LHCN-M2 (cell line): Measurements from ENCODE around the gene LILRB2. TPM values are rescaled to one million over a fixed set of nuclear protein-coding genes. Genes with fewer than 3 reads are reported as not detected.
A peak's percentile ranks its signal among the peaks of the same experiment; 100 is the strongest.
"Not testable (repeated sequence)": the region's sequence is repeated elsewhere in the genome, so short reads cannot be mapped to it uniquely, and the experiment has no call there.

Experiments
- DNase-seq: peaks from one replicate; pipeline ENCODE4 v3.0.0-alpha.2; 2012; ENCODE audit warnings: low read depth
- total RNA-seq: library from RNA; depleted of rRNA; stranded (reverse); fragments of >200 nt; gene quantifications from 2 replicates; pipeline ENCODE4 v1.2.3, GENCODE V29; 2014

LILRB2 gene
- total RNA-seq, 1 experiment from 2014 or later: not detected

DNA sequence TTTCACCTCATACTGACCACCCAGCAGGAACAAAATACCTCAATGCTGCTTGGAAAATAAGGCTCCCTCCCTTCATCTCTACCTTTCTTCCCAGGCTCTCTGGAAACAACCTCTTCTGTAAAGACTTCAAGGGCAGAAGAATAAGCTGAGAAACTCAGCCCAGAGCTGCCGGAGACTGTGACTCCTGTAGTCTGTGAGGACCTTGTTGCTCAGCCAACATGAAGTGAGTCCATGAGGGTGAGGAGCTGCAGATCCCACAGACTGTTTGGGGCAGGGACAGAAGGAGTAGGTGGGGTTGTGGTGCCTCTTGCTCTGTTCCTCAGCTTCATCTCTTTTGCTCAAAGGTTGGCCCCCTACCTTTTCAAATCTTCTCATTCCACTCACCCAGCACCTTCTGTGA lies 24.2 kb upstream of the LILRB2 start:
- DNase-seq: no peak

DNA sequence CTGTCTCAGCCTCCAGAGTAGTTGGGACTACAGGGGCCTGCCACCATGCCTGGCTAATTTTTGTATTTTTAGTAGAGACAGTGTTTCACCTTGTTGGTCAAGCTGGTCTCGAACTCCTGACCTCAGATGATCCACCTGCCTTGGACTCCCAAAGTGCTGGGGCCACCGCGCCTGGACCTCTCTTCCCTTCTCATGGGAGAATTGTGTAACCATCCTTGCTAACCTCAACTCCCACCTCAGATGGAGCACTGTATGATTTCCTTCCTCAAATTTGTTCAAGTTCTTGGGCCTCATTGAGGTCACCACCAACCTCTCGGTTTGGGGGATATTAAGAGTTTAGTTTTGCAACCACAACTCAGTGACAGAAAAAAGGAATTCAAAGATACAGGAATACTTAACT lies 21.3 kb upstream of the LILRB2 start:
- DNase-seq: no peak

DNA sequence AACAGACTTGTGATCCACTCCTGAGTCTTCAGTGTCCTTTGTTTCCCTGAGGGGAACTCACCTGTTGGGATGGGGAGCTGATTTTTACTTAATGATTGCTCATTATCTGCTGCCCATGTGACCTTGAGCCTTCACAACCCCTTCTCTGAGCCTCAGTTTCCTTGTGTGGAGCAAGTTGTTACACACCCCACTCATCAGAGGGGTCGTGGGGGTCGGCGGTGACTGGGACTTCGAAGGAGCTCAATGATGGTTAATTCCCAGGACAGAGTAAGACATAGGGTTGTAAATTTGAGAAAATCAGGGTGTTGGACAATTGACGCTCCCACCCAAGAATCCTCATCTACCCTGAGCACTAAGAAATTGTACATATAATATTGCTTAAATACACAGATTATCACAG lies 18.6 kb upstream of the LILRB2 start:
- no peak for DNase-seq

DNA sequence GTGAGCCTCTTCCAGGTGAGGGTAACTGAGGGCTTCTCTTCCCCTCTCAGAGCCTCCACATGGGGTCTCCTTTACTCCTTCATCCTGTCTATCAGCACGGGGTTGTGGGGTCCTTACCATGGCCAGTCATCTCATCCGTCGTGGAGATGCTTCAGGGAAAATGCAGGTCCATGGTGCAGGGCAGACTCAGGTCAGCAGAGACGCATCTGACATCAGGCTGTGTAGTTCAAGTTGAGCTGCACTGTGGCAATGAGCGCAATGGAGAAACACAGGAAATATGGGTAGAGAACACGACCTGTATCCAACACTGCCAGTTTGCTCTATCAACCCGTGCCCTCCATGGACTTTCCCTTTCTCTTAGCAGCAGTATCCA lies 18.2 kb upstream of the LILRB2 start:
- no peak for DNase-seq

DNA sequence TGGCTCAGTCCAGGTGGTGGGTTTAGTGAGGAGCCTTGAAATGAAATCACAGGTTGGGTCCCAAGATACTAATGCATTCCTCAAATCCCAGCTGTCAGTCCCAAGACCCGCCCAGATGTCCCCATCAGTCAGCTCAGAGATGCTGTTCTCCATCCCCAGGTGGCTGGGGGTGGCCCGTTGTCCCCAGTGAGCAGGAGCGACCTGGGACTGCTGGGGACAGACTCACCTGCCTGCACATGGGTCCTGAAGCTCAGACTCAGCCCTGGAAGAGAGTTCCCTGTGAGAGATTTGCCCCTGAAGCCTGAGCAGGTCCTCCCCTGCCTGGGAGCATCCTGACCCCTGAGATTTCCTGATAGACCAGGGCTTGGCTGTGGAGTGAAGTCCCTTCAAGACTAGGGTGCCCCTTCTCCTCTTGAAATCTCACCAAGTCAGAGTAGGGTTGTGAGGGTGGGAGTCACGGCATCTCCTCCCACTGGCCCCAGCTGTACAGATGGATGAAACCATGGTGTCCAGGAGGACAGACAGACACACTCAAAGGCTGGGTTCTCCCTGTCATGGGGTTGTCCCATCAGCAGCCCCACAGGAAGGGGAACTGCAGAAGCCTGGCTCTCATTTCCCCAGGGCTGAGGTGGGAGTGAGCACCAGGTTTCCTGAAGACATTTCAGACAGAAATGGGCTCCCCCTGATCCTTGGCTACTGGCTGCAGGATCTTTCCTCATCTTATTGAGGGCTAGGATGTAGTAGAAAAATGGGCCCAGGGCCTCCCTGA lies 17.6 kb upstream of the LILRB2 start:
- DNase-seq: no peak

DNA sequence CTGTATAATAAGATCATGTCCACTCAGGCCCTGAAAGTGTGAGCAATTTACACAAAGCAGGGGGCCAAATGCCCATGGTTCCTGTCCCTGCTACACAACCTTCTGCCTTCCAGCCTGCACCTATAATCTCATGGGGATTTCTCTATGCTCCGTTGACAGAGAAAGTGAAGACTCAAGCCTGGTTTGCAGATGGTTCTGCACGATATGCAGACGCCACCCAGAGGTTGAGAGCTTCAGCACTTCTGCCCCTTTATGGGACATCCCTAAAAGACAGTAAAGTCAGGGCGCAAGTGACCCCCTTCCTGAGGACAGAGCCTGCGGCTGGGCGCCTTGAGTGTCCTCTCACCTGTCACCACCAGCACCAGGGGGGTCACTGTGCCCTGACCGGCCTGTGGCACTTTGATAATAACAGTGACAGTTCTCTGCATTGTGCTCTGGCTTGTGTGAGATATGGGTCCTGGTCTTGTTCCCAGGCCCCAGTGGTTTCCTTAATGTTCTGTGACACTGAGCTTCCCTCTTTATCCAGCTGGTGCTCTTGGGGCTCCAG lies 16.9 kb upstream of the LILRB2 start:
- no peak for DNase-seq

DNA sequence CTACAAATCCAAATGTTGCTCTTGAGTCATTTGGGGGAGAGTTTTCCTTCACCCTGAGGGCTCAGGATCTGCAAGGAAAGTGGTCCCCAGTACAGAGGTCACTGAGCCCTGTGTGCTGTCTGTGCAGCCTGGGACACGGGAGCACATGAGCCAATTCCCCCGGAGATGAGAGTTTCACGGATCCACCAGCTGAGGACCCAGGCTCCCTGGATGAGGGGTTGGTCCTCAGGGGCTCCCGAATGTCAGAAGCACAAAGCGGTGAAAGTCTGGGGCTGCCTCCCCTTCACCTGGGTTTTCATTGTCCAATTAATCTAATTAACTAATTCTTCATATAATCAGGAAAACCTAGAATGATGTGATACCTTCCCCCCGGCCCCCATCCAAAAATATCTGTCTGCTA lies 13.6 kb upstream of the LILRB2 start:
- DNase-seq: no peak

DNA sequence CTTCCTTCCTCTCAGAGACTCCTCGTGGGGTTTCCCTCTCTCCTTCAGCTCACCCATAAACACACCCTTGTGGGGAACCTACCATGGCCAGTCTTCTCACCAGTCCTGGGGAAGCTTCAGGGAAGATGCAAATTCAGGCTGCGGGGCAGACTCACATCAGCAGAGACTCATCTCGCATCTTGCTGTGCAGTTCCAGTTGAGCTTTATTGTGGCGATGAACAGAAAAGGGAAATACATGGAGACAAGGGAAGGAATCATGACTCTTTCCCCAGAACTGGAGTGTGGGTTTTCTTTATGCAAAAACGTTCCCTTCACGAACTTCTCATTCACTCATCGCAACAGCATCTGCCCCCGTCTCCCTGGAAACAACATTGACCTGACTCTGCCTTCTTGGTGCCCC lies 8.2 kb upstream of the LILRB2 start:
- DNase-seq: not testable (repeated sequence)

DNA sequence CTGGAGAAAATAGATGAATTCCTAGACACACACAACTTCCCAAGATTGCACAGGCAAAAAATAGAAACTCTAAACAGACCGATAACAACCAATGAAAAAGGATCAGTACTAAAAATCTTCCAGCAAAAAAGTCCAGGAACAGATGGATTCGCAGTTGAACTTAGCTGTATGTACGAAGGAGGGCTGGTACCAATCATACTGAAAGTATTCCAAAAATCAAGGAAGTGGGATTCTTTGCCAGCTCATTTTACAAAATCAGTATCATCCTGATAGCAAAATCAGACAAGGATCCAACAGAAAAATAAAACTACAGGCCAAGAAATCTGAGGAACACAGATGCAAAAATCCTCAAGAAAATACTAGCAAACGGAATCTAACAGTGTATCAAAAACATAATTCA lies 6.5 kb upstream of the LILRB2 start:
- peak; percentile 63 for DNase-seq

DNA sequence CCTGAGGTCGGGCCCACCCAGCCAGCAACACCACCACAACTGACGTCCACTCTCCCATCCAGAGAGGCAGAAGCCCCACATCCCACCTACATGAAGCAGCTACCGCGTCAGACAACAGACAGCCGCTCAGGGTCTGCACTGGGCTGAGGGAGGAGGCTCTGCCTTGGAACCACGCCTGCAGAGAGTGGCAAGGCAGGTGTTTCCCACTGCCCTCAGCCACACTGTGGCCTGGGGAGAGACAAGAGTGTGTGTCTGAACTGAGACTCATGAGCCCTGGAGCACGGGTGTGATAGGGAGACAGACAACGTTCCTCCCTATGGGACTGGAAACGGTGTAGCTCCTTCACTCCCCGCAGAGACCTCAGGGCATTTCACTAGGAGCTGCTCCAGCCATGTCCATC lies 5.4 kb upstream of the LILRB2 start:
- DNase-seq: not testable (repeated sequence)

DNA sequence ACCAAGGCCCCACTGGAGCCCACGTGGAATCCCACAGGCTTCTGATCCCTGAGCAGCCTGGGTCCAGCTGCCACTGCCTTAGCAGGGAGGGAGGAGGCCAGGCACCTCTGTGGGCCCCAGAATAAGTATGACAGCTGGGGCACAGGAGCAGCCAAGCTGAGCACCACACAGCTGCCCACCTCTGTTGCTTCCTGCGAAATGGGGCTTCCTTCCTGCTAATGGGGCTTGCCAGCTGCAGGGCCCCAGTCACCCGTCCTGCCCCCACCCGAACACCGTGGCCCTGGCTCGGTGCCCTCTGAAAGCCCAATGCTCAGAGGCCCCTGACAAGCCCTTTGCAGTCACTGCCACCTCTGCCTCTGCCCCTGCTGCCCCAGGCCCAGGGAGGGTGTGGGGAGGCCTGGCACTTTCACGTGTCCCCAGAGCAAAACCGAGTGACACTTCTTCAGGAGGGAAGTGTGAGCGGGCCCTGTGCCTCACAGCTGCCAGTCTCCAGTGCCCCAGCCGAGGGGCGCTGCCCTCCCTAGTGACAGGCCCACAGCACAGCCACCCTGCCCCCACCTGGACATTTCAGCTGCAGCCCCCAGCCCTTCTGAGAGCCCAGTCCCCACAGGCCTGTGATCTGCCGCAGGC lies 4.6 kb upstream of the LILRB2 start:
- DNase-seq: not testable (repeated sequence)

DNA sequence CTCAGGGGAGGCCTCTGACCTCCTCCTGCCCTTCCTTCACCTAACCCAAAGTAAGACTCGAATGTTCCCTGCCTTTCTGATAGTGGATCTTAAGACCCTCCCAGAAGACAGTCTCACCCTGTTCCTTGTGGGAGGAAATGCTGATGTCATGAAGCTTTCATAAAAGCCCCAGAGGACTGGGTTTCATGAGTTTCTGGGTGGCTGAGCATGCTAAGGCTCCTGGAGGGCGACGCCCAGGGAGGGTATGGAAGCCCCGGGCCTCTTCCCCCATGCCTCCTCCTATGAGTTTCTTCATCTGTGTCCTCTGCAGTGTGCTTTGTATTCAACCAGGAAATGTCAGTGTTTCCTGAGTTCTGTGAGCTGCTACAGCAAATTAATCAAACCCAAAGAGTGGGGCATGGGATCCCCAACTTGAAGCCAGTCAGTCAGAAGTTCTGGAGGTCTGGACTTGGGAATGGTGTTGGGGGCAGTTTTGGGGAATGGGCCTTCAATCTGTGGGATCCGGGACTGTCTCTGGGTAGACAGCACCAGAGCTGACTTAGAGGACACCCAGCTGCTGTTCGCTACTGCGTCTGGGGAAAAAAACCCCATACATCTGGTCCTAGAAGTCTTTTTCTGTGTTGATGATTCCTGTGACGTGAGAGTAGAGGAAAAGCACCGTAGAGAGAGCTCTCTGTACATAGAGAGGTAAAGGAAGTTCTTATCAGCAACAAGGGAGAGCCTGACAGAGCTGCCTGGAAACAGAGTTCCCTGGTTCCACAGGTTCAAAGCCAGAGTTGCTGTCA lies 2.0 kb upstream of the LILRB2 start:
- no peak for DNase-seq

DNA sequence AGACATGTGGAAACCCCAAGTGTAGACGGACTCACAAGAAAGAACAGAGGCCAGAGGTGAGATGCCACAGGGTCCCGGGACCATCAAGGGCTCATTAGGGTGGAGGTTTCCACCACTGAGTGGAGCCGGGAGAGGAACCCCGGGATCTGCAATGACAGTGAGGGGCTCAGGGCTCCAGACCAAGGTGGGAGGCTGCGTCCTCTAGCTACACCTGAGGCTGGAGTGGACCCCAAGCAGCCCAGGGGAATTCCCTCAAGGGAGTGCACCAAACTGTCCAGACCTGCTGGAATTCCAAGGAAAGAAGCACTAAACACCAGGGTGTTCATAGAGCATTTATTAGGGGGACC lies 792 bp upstream of the LILRB2 start:
- DNase-seq: not testable (repeated sequence)

DNA sequence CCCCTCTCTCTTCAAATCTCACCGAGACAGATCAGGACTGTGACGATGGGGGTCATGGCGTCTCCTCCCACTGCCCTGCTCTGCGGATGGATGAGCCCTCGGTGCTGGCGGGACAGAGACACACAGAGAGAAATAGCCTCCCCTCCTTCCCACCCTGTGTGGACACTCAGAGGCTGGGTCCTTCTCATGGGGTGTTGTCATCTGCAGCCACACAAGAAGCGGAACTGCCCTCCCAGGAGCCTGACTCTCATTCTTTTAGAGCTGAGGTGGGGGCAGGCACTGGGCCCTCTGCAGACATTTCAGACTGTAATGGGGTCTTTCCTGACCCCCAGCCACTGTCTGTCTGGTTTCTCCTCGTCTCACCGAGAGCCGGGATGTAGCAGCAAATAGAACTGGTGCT lies 469 bp downstream of the LILRB2 start:
- DNase-seq: not testable (repeated sequence)

DNA sequence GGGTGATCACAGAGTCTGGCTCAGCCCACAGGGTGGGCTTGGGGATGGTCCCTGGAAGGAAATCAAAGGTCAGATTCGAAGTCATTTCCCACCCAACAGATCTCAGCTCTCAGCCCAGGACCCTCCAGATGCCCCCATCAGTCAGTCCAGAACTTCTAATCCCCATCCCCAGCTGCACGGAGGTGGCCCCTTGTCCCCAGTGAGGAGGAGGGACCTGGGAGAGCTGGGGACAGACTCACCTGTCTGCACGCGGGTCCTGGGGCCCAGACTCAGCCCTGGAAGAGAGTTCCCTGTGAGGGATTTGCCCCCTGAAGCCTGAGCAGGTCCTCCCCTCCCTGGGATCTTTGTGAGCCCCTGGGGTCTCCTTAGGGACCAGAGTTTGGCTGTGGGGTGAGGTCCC lies 885 bp downstream of the LILRB2 start:
- DNase-seq: not testable (repeated sequence)

DNA sequence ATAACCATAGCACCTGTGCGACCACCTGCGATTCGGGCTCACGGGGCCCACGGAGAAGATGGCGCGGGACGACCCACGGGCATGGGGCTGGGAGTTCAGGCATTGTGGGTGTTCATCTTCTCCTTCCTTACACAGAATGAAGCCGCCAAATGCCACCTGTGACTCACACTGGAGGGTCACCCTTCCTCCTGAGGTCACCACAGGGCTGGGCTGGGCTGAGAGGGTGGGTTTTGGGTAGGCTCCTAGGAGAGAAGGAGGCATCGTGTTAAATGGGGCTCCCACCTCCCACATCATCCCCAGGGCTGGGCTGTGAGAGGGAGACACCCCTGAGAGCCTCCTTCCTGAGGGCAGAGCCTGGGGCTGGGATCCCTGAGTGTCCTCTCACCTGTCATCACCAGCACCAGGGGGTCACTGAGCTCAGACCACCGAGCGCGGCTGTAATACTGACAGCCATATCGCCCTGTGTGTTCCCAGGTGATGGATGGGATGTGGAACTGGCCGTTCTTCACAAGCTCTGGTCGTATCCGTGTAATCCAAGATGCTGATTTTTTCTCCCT lies 1.4 kb downstream of the LILRB2 start:
- no peak for DNase-seq

DNA sequence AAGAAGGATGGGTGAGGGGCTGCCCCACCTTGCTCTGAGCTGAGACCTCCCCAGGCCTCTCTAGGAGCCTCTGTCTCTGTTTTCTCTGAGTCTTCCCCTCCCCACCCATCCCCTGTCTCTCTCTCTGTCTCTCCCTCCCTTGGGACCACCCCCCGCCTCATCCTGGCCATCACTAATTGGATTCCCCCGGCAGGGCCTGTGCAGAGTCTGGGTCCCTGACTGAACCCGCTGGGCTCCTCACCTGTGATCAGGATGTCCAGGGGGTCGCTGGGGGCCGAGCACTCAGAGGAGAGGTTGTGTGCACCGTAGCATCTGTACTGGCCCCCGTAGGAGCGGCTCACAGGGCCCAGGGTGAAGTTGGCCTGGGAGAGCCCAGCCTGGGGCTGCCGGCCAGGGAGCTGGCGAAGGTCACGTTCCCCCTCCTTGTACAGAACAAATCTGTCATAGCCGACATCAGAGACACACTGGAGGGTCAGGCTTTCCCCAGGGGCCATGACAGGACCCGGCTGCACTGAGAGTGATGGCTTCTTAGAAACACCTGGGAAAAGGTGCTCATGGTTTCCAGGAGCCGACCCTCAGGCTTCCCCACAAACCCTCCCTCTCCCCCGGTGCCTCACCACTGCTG lies 2.2 kb downstream of the LILRB2 start:
- DNase-seq: not testable (repeated sequence)

DNA sequence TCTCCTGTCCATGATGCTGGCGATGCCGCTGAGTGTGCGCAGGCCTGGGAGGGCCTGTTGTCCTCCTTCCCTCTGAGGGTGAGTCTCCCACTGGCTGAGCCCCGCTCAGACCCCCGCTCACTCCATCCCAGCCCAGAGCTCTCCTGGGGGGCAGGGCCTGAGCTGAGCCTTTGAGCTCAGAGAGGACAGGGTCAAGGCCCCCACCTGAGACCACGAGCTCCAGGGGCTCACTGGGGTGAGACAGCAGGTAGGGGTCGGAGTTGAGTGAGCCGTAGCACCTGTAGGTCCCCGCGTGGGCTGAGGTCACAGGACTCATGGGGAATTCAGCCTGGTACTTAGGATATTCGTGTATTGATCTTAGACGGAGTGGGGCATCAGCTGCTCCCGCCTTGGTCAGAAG lies 2.9 kb downstream of the LILRB2 start:
- not testable (repeated sequence) for DNase-seq

DNA sequence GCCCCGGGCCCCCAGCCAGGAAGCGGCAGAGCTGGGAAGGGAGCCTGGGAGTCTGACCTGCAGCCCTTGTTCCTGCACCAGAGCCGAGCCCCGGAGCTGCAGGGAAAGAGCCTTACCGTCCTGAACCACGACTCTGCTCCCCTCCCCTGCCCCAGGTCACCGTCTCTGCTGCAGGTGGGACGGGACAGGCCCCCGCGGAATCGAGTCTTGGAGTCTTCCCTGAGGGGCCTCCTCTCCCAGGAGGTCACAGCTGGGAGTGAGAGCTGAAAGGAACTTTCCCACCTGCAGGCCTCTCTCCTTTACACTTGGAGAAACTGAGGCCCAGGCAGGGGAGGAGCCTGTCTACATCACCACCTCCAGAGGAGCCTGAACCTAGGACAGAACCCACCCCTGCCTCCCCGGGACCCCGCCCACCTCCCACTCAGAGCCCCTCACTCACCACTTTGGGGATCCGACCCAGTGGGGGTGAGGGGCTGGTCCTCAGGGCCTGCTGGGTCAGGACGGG lies 3.7 kb downstream of the LILRB2 start:
- DNase-seq: not testable (repeated sequence)

DNA sequence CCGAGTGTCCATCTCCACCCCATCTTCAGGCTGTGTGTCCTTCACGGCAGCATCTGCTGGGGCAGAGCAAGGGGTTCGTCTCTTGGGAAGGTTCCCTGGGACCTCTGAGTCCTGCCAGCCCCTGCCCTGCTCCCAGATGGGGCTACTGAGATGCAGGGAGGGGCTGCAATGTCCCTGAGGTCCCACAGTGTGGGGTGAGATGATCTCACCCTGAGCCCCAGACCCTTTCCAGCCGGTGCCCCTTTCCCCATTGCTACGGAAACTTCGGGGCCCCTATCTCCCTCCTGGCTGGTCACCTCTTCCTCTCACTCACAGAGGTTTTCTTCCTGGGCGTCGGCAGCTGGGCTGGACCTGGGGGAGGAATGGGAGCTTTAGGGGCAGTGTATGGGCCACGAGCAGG lies 5.0 kb downstream of the LILRB2 start:
- DNase-seq: no peak

DNA sequence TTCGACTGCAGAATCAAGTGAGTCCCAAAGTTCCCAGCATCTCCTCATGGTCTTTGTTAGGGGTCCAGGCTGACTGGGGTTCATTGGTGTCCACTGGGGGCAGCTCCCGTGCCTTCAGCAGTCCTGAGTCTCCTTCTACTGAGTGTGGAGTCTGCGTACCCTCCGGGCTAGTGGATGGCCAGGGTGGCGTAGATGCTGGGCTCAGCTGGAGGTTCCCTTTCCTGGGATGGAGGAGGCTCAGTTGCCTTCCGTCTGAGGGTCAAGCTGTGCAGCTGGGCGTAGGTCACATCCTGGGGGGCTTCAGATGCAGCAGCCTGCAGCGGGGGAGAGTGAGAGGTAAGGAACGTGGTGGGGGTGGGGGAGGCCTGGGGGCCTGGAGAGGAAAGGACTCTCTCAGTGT lies 6.4 kb downstream of the LILRB2 start:
- not testable (repeated sequence) for DNase-seq
